Stimulated activated CD8-positive, alpha-beta memory T cell treated with anti-CD3 and anti-CD28 coated beads, Interleukin-4, amount 100 ng/mL, for 24 hours (primary cell): ENCODE measurements around the gene KIF15.
"Not testable (repeated sequence)": the region's sequence is repeated elsewhere in the genome, so short reads cannot be mapped to it uniquely, and the experiment has no call there.

ENCODE experiments used
- DNase-seq: peaks from one replicate; pipeline ENCODE4 v3.0.0-alpha.2; 2020; ENCODE audit warnings: low read depth

The KIF15 gene

DNA sequence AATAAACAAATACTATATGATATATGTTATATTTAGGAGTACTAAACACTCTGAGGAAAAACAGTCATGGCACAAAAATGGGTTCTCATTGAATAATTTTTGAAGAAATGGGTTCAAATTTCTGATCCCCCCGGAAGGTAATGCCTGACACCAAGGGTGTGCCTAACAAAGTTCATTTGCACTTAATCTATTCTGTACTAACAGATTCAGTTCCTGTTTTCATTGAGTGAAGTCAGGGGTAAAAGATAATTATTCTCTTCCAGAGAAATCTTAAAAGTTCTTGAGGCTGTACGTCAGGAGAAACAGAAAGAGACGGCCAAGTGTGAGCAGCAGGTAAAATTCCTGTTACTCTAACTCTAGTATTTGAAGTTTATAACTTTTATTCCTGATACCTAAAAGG, 65.6 kb downstream of the KIF15 start:
- DNase-seq, result no peak

DNA sequence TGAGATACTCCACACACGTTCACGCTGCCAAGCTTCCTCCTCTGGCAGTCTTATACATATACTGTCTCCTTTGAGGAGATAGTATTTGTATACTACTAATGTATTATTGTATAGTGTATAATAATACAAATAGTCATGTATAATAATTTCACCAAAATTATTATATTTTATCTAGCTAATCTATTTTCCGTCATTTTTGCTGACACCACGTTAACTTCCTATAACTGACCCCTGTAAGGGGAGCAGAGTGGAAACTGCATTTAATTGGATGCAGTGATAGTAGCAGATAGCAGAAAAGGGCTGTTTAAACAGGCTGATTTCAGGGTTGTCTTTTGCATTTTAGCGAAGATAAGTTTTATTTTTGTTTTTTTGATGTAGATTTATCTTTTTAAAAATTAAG, 69.6 kb downstream of the KIF15 start:
- DNase-seq, result no peak

- no peak for DNase-seq
These were observed 70.4 kb downstream of the KIF15 start for GRCh38 chr3:44832032-44832431.

DNA sequence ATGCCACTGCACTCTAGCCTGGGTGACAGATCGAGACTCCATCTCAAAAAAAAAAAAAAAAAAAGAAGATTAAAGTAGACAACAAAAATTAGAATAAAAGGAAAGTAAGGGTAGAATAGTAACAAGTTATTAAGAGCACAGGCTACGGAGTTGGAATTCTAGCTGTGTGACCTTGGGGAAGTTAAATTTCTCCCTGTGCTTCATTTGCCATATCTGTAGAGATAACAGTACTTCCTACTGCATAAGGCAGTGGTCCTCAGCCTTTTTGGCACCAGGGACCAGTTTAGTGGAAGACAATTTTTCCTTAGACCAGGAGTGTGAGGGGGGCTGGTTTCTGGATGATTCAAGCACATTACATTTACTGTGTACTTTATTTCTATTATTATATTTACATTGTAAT, 71.4 kb downstream of the KIF15 start:
- DNase-seq, result no peak

DNA sequence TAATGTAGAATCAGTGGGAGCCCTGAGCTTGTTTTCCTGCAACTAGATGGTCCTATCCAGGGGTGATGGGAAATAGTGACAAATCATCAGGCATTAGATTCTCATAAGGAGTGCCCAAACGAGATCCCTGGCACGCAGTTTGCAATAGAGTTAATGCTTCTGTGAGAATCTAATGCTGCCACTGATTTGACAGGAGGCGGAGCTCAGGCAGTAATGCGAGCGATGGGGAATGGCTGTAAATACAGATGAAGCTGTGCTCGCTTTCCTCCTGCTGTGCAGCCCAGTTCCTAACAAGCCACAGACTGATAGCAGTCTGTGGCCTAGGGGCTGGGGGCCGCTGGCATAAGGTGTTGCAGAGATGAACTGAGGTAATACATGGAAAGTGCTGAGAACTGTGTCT, 71.8 kb downstream of the KIF15 start:
- no peak for DNase-seq

DNA sequence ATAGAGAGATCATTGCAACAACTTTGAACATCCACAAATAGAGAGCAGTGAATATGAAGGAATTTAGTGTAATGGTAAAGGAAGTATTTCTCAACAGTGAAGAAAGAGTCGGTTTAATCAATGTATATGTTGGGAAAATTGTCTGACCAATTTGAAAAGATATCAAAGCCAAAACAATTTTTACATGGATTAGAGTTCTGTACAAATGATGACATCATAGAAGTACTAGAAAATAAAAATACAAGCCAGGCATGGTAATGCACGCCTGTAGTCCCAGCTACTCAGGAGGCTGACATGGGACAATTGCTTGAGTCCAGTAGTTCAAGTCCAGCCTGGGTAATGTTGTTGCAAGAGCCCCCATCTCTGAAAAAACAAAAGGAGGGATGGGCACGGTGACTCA, 74.1 kb downstream of the KIF15 start:
- DNase-seq, result no peak

GRCh38 chr3:44842376-44842775, 80.8 kb downstream of the KIF15 start:
- no peak for DNase-seq

DNA sequence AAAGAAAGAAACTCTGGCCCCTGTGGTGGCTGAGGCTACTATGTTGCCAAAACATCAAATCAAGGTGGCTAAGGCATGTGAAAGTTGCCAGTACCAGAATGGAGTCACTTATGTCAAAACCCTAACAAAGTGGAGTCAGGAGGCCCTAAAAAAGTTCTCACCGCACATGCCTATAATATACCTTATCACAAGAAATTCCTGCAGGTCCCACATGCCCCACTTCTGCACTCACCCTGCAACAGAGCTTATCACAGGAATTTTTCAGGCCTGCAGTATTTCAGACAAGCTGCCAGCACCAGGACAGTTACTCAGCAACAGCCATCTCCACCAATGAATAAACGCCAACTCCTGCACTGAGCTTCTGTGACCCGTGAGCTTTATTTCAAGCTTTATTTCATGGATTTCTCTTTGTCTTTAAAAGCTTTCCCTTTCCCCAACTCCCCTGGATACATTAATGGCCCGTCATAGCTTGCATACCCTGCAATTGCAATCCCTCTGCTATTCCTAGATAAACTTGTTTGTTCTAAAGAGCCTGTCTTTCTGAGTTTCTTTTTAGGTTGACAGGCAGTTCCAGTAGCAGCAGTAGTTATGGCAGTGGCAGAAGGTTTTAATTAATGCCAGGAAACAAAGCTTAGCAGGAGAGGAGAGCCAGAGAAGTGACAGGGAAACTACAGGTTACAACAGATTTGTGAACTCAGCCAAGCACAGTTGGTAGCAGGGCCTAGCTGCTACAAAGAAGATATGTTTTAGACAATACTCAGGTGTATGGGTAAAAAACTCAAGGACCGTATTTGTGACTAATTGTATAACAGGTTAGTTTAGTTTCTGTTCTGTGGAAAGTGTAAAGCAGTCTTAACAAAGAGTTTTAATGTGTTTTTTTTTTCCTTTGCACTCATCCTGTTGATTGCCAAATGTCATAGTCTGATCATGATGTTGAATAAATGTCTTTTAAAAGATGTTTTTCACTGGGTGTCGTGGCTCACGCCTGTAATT, 84.2 kb downstream of the KIF15 start:
- no peak for DNase-seq

DNA sequence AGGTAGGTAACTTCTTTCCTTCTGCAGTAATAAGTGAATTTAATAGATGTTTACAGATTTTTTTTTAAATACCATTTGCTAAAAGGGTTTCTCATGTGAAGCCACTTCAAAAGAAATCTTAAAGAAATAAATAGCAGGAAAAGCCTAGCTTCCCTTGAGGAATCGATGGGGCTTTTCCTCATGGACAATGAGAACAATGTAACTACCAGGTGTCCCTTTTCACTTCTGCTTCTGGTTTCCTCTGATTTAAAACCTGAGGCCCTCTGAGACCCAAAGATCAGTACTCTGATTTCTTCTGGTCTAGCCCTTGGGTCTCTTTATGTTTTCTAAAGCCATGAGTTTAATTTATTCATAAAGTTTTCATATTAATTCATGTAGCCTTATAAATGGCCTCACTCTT, 87.0 kb downstream of the KIF15 start:
- DNase-seq, result no peak

- DNase-seq, result not testable (repeated sequence)
These were observed 95.1 kb downstream of the KIF15 start for GRCh38 chr3:44856663-44857062.

- DNase-seq, result no peak
These were observed 98.5 kb downstream of the KIF15 start for GRCh38 chr3:44860117-44860516.

- peak; percentile 82 for DNase-seq
These were observed 100.0 kb downstream of the KIF15 start, which contains the start of gene TMEM42 for GRCh38 chr3:44861412-44862225. TMEM42 (plus strand) TSS chr3:44861912; CDS start chr3:44861925, 13 bp downstream.

DNA sequence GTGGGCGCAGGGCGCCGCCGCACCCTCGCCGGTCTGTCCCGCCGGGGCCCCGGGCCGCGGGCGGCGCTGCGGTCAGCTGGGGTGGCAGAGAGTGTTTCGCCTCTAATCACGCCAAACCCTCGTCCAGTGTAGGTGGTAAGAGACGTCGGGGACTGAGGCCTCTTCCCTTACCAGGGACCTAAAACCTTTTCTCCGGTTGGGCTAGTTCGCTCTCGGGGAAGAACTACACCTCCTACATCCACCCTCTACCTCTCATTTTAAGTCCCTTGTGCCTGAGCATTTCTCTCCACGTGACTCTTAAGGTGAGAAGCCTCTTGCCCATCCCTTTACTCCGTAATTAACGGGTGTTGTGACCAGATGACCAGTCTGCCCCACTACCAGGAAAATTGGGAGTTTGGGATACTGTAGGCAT, 100.6 kb downstream of the KIF15 start:
- no peak for DNase-seq

- no peak for DNase-seq
These were observed 103.9 kb downstream of the KIF15 start for GRCh38 chr3:44865272-44866035.

DNA sequence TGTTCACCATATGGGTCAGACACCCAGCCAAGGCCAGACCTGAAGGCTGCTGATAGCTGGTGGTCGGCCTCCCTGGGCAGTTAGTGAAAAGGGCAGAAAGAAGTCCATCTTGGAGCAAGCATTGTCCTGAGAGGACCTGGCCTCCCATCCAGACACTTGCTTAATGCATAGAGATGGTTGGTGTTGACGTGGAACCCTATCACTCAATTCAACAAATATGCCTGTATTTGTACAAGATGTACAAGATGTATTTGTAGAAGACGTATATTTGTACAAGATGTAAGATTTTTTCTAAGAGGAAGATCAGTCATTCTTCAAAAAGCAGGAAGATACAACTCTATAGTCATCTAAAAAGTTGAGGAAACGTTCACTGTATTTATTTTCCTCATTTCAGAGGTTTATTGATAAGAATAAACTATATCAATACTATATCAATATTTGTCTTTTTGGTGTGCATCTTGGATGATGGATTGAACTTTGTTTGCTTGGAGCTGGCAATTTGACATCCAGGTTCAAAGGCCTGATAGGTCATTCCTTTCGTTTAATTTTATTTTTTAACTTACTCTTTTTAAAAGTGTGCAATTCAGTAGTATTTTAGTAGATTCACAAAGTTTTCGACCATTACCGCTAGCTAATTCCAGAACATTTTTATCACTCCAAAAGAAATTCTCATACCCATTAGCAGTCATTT, 106.0 kb downstream of the KIF15 start:
- no peak for DNase-seq

- no peak for DNase-seq
These were observed 108.9 kb downstream of the KIF15 start for GRCh38 chr3:44870375-44871061.

- DNase-seq, result no peak
These were observed 112.7 kb downstream of the KIF15 start, which contains the start of gene TGM4 for GRCh38 chr3:44874308-44874707. TGM4 (plus strand) TSS chr3:44874608; CDS start chr3:44874679, 71 bp downstream.

- no peak for DNase-seq
These were observed 114.0 kb downstream of the KIF15 start for GRCh38 chr3:44875596-44875995.

DNA sequence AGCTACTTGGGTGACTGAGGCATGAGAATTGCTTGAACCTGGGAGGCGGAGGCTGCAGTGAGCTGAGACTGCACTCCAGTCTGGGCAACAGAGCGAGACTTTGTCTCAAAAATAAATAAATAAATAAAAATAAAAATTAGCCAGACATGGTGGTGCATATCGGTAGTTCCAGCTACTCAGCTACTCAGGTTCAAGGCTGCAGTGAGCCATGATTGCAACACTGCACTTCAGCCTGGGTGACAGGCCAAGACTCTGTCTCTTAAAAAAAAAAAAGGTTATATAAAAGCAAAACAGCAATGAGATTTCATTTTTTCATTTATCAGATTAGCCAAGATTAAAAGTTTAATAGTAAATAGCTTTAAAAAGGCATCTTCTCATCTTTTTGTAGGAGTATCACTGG, 115.7 kb downstream of the KIF15 start:
- DNase-seq, result no peak

DNA sequence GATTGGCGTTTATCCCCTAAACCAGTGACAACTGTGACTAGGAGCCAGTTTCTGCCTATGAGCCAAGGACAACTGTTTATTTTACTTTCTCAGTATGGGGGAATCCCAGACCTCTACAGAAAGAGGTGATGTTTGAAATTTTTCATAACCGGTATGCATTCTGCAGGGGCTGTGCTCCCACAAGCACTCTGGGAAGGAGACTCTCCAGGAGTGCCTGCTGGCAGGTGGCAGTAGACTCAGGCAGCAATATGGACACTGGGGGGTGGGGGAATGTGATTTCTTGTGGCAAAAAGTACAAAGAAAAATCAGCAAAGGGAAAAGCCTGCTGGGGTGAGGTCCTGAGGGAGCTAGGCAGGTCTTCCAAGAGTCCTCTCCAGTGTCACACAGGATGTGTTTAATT, 118.7 kb downstream of the KIF15 start:
- no peak for DNase-seq
